AG09319 (cell line): ENCODE data around the gene TTYH3.
A peak's percentile ranks its signal among the peaks of the same experiment; 100 is the strongest.
"Not testable (repeated sequence)": the region's sequence is repeated elsewhere in the genome, so short reads cannot be mapped to it uniquely, and the experiment has no call there.

Experiments
- DNase-seq: peaks from one replicate; pipeline ENCODE4 v3.0.0-alpha.2; 2010; ENCODE audit warnings: low read depth; ENCODE audit errors: extremely low read depth
- CTCF ChIP-seq: IDR thresholded peaks from 2 replicates; pipeline ENCODE4 v1.5.1; 2011; ENCODE audit warnings: low read depth, mild to moderate bottlenecking, inconsistent platforms, low read length, moderate library complexity

The TTYH3 gene

GRCh38 chr7:2666155-2666554, 34.4 kb downstream of the TTYH3 start:
- no peak for TF ChIP-seq CTCF
- no peak for DNase-seq

- no peak for TF ChIP-seq CTCF
- no peak for DNase-seq
These were observed 34.9 kb downstream of the TTYH3 start for GRCh38 chr7:2666588-2667250.

DNA sequence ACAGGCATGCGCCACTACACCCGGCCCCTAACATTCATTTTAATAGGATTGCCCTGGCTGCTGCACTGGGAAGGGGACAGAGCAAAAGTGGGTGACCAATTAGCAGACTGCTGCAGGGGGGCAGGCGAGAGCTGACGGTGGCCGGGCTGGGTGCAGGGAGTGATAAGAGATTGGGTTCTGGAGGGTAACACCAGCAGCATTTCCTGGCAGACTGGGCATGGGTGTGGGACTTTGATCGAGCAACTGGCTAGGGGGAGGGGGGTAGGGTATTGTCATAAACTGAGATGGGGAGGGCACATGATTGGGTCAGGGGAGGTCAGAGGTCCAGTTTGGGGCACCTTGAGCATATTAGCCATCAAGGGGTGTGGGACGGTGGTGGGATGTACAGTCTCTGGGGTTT, 36.1 kb downstream of the TTYH3 start:
- no peak for TF ChIP-seq CTCF

GRCh38 chr7:2668401-2668800, 36.6 kb downstream of the TTYH3 start:
- no peak for DNase-seq
- no peak for TF ChIP-seq CTCF

More for the DNA sequence above, 36.1 kb downstream of the TTYH3 start:
- no peak for DNase-seq

DNA sequence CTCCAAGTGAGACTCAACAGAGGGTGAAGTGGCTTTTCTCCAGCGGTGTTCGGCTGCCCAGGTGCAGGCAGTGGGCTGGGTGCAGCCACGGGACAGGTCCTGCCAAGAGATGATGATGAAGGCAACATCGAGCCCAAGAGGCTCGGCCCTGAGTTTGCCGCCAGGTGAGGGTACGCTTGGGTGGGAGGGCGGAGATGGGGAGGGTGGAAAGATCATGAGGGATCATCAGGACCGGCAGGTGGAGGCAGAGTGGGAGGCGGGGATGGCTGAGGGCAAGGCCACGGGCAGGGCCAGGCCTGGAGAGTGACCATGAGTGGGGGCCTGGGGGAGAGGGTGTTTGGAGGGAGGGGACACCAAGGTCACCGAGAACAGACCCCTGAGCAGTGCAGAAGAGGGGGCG, 38.4 kb downstream of the TTYH3 start:
- no peak for DNase-seq
- no peak for TF ChIP-seq CTCF

DNA sequence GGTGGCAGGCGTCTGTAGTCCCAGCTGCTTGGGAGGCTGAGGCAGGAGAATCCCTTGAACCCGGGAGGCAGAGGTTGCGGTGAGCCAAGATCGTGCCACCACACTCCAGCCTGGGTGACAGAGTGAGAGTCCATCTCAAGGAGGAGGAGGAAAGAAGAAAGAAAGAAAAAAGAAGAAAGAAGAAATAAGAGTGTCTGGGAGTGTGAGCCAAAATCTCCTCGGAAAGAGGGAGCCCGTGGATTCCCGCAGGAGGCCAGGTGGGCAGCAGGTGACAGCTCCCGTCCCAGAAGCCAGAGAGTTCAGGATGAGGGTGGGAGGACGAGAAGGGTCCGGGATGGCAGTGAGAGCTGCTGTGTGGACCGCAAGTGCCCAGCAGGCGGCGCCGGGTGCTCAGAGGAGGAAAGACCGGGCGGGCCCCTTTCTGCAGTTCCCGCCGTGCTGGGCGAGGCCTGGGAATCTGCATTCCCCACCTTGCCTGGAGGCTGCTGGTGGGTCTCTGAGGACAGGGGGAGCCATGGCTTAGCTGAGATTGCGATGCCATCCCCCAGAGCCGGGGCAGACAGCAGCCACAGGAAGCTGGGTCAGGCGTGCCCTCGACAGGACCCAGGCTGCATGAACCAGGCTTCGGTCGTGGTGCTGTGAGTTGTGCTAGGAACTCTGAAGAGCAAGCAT, 39.1 kb downstream of the TTYH3 start:
- no peak for DNase-seq
- TF ChIP-seq CTCF: peak; percentile 90

DNA sequence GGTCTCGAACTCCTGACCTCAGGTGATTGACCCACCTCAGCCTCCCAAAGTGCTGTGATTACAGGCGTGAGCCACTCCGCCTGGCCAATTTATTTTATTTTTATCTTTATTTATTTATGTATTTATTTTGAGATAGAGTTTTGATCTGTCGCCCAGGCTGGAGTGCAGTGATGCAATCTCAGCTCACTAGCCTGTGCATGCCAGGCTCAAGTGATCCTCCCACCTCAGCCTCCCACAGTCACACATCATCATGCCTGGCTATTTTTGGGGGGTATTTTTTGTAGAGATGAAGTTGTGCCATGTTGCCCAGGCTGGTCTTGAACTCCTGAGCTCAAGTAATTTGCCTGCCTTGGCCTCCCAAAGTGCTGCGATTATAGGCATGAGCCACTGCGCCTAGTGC, 41.4 kb downstream of the TTYH3 start:
- DNase-seq: not testable (repeated sequence)

GRCh38 chr7:2673934-2674333, 42.1 kb downstream of the TTYH3 start:
- TF ChIP-seq CTCF: no peak
- DNase-seq: no peak
